Measurements from ENCODE around the gene PCDHA9.
"Not testable (repeated sequence)": the region's sequence is repeated elsewhere in the genome, so short reads cannot be mapped to it uniquely, and the experiment has no call there.

GRCh38 chr5:140808241-140808888 lies 39.8 kb upstream of the PCDHA9 start:
- TF ChIP-seq CTCF (IDR thresholded peaks at IDR 0.05; ENCODE audit: low read length); EZH2 (IDR thresholded peaks at IDR 0.05; ENCODE audit: borderline replicate concordance, low read length): not testable (repeated sequence)

Data from OCI-LY1 (cell line).